Measurements from ENCODE around the gene KNG1.

GRCh38 chr3:186783058-186783730, 66.0 kb downstream of the KNG1 start, which contains the start of gene EIF4A2:
- TF ChIP-seq CTCF (IDR thresholded peaks at IDR 0.05 in 2 of 3, conservative IDR thresholded peaks at IDR 0.05 in 1 of 3; ENCODE audit: control insufficient read depth in 2 of 3, extremely low read depth in 1 of 3, insufficient read depth in 1 of 3, low read depth in 3 of 3, low read length in 3 of 3): no peak
- TF ChIP-seq, protein P1, sequence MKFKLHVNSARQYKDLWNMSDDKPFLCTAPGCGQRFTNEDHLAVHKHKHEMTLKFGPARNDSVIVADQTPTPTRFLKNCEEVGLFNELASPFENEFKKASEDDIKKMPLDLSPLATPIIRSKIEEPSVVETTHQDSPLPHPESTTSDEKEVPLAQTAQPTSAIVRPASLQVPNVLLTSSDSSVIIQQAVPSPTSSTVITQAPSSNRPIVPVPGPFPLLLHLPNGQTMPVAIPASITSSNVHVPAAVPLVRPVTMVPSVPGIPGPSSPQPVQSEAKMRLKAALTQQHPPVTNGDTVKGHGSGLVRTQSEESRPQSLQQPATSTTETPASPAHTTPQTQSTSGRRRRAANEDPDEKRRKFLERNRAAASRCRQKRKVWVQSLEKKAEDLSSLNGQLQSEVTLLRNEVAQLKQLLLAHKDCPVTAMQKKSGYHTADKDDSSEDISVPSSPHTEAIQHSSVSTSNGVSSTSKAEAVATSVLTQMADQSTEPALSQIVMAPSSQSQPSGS (IDR thresholded peaks at IDR 0.05; ENCODE audit: low read length): peak; percentile 80
- no peak for TF ChIP-seq RFX5 (IDR thresholded peaks at IDR 0.05; ENCODE audit: low read depth, low read length)
- no peak for TF ChIP-seq MYB (IDR thresholded peaks at IDR 0.05; ENCODE audit: borderline replicate concordance, low read depth, low read length)
- peak; percentile 92 for TF ChIP-seq POLR2A (IDR thresholded peaks at IDR 0.05; ENCODE audit: low read depth, low read length)
- TF ChIP-seq, protein P2, sequence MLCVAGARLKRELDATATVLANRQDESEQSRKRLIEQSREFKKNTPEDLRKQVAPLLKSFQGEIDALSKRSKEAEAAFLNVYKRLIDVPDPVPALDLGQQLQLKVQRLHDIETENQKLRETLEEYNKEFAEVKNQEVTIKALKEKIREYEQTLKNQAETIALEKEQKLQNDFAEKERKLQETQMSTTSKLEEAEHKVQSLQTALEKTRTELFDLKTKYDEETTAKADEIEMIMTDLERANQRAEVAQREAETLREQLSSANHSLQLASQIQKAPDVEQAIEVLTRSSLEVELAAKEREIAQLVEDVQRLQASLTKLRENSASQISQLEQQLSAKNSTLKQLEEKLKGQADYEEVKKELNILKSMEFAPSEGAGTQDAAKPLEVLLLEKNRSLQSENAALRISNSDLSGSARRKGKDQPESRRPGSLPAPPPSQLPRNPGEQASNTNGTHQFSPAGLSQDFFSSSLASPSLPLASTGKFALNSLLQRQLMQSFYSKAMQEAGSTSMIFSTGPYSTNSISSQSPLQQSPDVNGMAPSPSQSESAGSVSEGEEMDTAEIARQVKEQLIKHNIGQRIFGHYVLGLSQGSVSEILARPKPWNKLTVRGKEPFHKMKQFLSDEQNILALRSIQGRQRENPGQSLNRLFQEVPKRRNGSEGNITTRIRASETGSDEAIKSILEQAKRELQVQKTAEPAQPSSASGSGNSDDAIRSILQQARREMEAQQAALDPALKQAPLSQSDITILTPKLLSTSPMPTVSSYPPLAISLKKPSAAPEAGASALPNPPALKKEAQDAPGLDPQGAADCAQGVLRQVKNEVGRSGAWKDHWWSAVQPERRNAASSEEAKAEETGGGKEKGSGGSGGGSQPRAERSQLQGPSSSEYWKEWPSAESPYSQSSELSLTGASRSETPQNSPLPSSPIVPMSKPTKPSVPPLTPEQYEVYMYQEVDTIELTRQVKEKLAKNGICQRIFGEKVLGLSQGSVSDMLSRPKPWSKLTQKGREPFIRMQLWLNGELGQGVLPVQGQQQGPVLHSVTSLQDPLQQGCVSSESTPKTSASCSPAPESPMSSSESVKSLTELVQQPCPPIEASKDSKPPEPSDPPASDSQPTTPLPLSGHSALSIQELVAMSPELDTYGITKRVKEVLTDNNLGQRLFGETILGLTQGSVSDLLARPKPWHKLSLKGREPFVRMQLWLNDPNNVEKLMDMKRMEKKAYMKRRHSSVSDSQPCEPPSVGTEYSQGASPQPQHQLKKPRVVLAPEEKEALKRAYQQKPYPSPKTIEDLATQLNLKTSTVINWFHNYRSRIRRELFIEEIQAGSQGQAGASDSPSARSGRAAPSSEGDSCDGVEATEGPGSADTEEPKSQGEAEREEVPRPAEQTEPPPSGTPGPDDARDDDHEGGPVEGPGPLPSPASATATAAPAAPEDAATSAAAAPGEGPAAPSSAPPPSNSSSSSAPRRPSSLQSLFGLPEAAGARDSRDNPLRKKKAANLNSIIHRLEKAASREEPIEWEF (IDR thresholded peaks at IDR 0.05; ENCODE audit: insufficient replicate concordance, low read depth, low read length): no peak
- TF ChIP-seq, protein P3, sequence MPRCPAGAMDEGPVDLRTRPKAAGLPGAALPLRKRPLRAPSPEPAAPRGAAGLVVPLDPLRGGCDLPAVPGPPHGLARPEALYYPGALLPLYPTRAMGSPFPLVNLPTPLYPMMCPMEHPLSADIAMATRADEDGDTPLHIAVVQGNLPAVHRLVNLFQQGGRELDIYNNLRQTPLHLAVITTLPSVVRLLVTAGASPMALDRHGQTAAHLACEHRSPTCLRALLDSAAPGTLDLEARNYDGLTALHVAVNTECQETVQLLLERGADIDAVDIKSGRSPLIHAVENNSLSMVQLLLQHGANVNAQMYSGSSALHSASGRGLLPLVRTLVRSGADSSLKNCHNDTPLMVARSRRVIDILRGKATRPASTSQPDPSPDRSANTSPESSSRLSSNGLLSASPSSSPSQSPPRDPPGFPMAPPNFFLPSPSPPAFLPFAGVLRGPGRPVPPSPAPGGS (IDR thresholded peaks at IDR 0.05; ENCODE audit: borderline replicate concordance, insufficient read depth, low read depth, low read length, poor library complexity, severe bottlenecking): peak; percentile 53

Data from GM12878 (cell line).